RPMI7951 (cell line): ENCODE measurements around the gene UGDH. TPM values are rescaled to one million over a fixed set of nuclear protein-coding genes. Genes with fewer than 3 reads are reported as not detected.

ENCODE experiments used
- DNase-seq: peaks from one replicate; pipeline ENCODE4 v3.0.0-alpha.2; 2012; ENCODE audit warnings: low read depth
- total RNA-seq: library from RNA; depleted of rRNA; stranded (reverse); fragments of >200 nt; shearing (Covaris generic); gene quantifications from 2 replicates; pipeline ENCODE4 v1.2.3, GENCODE V29; 2014; rRNA removed

UGDH gene
- total RNA-seq, 1 experiment from 2014 or later, result 52.3 TPM

- no peak for DNase-seq
Measured at GRCh38 chr4:39452860-39453587, 74.2 kb downstream of the UGDH start.

- no peak for DNase-seq
Measured at GRCh38 chr4:39452153-39452859, 74.9 kb downstream of the UGDH start.

- no peak for DNase-seq
Measured at GRCh38 chr4:39451423-39452023, 75.7 kb downstream of the UGDH start.

- no peak for DNase-seq
Measured at GRCh38 chr4:39450618-39451017, 76.6 kb downstream of the UGDH start.

Other genes starting within 250 kb of the UGDH start
- 30.1 and 42.7 TPM in 2 replicates for gene RFC1, start 161.1 kb downstream of the UGDH start, total RNA-seq
- gene KLB, start 120.5 kb downstream of the UGDH start, total RNA-seq, result not detected in 2 replicates
- 1,530 and 1,643 TPM in 2 replicates for gene RPL9, start 68.5 kb downstream of the UGDH start, total RNA-seq
- 8.1 and 11.0 TPM in 2 replicates for gene LIAS, start 68.4 kb downstream of the UGDH start, total RNA-seq
- gene SMIM14, start 111.4 kb upstream of the UGDH start, total RNA-seq, result 38.3 and 46.3 TPM in 2 replicates
- gene UBE2K, start 170.7 kb upstream of the UGDH start, total RNA-seq, result 13.4 and 23.4 TPM in 2 replicates